Omental fat pad (tissue), 4 donors: ENCODE measurements around the gene MAP3K1. TPM values are rescaled to one million over a fixed set of nuclear protein-coding genes. Genes with fewer than 3 reads are reported as not detected.

ENCODE experiments used
- ATAC-seq: fragments of 150-250 bp; one replicate; pipeline ENCODE4 v1.9.1; 2016; ENCODE audit warnings: mild to moderate bottlenecking, moderate library complexity; ENCODE audit not compliant: low FRiP score
- DNase-seq: peaks from one replicate; pipeline ENCODE4 v3.0.0-alpha.2; 2019; ENCODE audit warnings: low spot score
- CTCF ChIP-seq, 3 donors: fragments of 450-650 bp; IDR thresholded peaks; one replicate each; pipeline ENCODE4 v1.5.1; 2016 to 2017; ENCODE audit warnings: antibody characterized with exemption in 3 of 3, mild to moderate bottlenecking in 3 of 3, moderate library complexity in 2 of 3
- total RNA-seq, 4 donors: library from RNA; depleted of rRNA; stranded (reverse); fragments of >200 nt; gene quantifications; one replicate each; pipeline ENCODE4 v1.1.0, GENCODE V29; 2016

The MAP3K1 gene
- total RNA-seq, 4 donors from 2014 or later, result 13.2 to 31.5 (median 19.0) TPM

GRCh38 chr5:56938858-56939257 lies 123.5 kb downstream of the MAP3K1 start:
- DNase-seq, result no peak
- no peak for ATAC-seq
- TF ChIP-seq CTCF (IDR thresholded peaks at IDR 0.05), result no peak

- ATAC-seq, result no peak
- DNase-seq, result no peak
Measured at GRCh38 chr5:56941981-56942380, 126.6 kb downstream of the MAP3K1 start.

More at GRCh38 chr5:56941981-56942380, 126.6 kb downstream of the MAP3K1 start:
- no peak for TF ChIP-seq CTCF (IDR thresholded peaks at IDR 0.05)

Other genes with a start within 250 kb of the MAP3K1 start
- 10 to 100 TPM in 3 of 4 donors, 1 to 10 TPM in 1; 3.8 to 15.8 (median 11.3) TPM for gene SETD9, start 94.0 kb downstream of the MAP3K1 start, total RNA-seq
- 10 to 100 TPM; 15.4 to 57.8 (median 30.6) TPM for gene MIER3, start 136.6 kb downstream of the MAP3K1 start, total RNA-seq